HCT116 (cell line): ENCODE results near the gene CCDC134. TPM values are rescaled to one million over a fixed set of nuclear protein-coding genes. Genes with fewer than 3 reads are reported as not detected.

Experiments
- ATAC-seq: fragments of 200-7000 bp; cut with Tn5 transposase; 2 replicates; pipeline ENCODE4 v1.9.1; 2020; ENCODE audit warnings: mild to moderate bottlenecking, moderate library complexity
- BruUV-seq: library from RNA; stranded (reverse); fragments of 400-500 nt; replicated peaks from 2 replicates; lab custom pipeline; 2021; lab: Mats Ljungman, UMichigan
- CTCF ChIA-PET: fragments of 300-600 bp; sonication (Branson Sonifier 250); formaldehyde crosslinking; loops from one replicate; lab custom pipeline; 2021; ENCODE audit warnings: antibody characterized with exemption; lab: Charles Lee
- POLR2A ChIA-PET: fragments of 300-600, 350-600 bp; sonication (Branson Sonifier 250); formaldehyde crosslinking; loops from one replicate; lab custom pipeline; 2021; ENCODE audit warnings: antibody characterized with exemption; lab: Charles Lee
- RAD21 ChIA-PET, 2 experiments: fragments of 300-600 bp; sonication (Branson Sonifier 250); formaldehyde crosslinking; loops; one replicate each; lab custom pipeline; 2023; ENCODE audit warnings: low total read pairs in 2 of 2; ENCODE audit not compliant: uncharacterized antibody in 2 of 2, unreplicated experiment in 2 of 2, low non-redundant PET in 1 of 2; lab: Charles Lee
- DNase-seq: peaks from one replicate; pipeline ENCODE4 v3.0.0-alpha.2; 2010; ENCODE audit warnings: low read depth, low spot score
- H2AFZ ChIP-seq: fragments of 200-600 bp; shearing (Covaris generic), sonication (generic); 2 replicates; pipeline ENCODE4 v1.6.1; 2017; ENCODE audit warnings: low read depth, mixed run types, mixed read lengths, antibody characterized with exemption, low read length; ENCODE audit not compliant: poor library complexity, severe bottlenecking
- H3K27ac ChIP-seq: 2 replicates; pipeline ENCODE4 v1.5.1; 2012; ENCODE audit warnings: low read depth, low read length
- H3K27me3 ChIP-seq: fragments of 200-600 bp; sonication (generic); 2 replicates; pipeline ENCODE4 v1.6.1; 2016; ENCODE audit warnings: mixed run types, low read length, mixed read lengths; ENCODE audit not compliant: insufficient read depth
- H3K36me3 ChIP-seq, 2 experiments: fragments of 200-500 bp in 1 of 2; fragments of 200-600 bp in 1 of 2; sonication (Bioruptor generic) in 1 of 2; sonication (generic) in 1 of 2; 2 replicates each; pipeline versions ENCODE4 v1.5.1 to v1.6.1; 2014 to 2016; ENCODE audit warnings: low read length in 2 of 2, inconsistent platforms in 1 of 2, mixed read lengths in 1 of 2, mixed run types in 1 of 2; ENCODE audit not compliant: insufficient read depth in 2 of 2, control insufficient read depth in 1 of 2
- H3K4me1 ChIP-seq, 2 experiments: fragments of 200-600 bp in 1 of 2; sonication (generic) in 1 of 2; 2 replicates each; pipeline versions ENCODE4 v1.5.1 to v1.6.1; 2012 to 2017; ENCODE audit warnings: low read length in 2 of 2, inconsistent platforms in 1 of 2, mild to moderate bottlenecking in 1 of 2, mixed read lengths in 1 of 2, mixed run types in 1 of 2, moderate library complexity in 1 of 2; ENCODE audit not compliant: insufficient read depth in 2 of 2, control insufficient read depth in 1 of 2
- H3K4me2 ChIP-seq: fragments of 200-600 bp; sonication (generic); 2 replicates; pipeline ENCODE4 v1.6.1; 2017; ENCODE audit warnings: mixed run types, low read length, mixed read lengths
- H3K4me3 ChIP-seq, 2 experiments: fragments of 200-600 bp in 1 of 2; sonication (generic) in 1 of 2; replicated peaks in 1 of 2; 2 replicates each; pipeline ENCODE4 v1.5.1; 2011 to 2016; ENCODE audit warnings: low read length in 2 of 2, control low read depth in 1 of 2, low read depth in 1 of 2, mild to moderate bottlenecking in 1 of 2, mixed read lengths in 1 of 2, mixed run types in 1 of 2
- H3K79me2 ChIP-seq: fragments of 200-600 bp; sonication (generic); 2 replicates; pipeline ENCODE4 v1.6.1; 2017; ENCODE audit warnings: mild to moderate bottlenecking, mixed run types, low read length, moderate library complexity, mixed read lengths; ENCODE audit not compliant: insufficient read depth
- H3K9ac ChIP-seq: fragments of 200-600 bp; sonication (generic); 2 replicates; pipeline ENCODE4 v1.6.1; 2016; ENCODE audit warnings: low read length, mixed read lengths
- H3K9me2 ChIP-seq: fragments of 200-600 bp; sonication (generic), shearing (Covaris generic); 2 replicates; pipeline ENCODE4 v1.6.1; 2017; ENCODE audit warnings: mixed run types, mild to moderate bottlenecking, moderate library complexity; ENCODE audit not compliant: insufficient read depth
- H3K9me3 ChIP-seq, 2 experiments: fragments of 200-500 bp in 1 of 2; fragments of 200-600 bp in 1 of 2; sonication (Bioruptor generic) in 1 of 2; sonication (generic) in 1 of 2; 2 replicates each; pipeline ENCODE4 v1.6.1; 2014 to 2017; ENCODE audit warnings: low read length in 2 of 2, mixed read lengths in 2 of 2, inconsistent platforms in 1 of 2, low read depth in 1 of 2, mild to moderate bottlenecking in 1 of 2, mixed run types in 1 of 2, moderate library complexity in 1 of 2; ENCODE audit not compliant: control insufficient read depth in 1 of 2, insufficient read depth in 1 of 2
- H4K20me1 ChIP-seq: fragments of 200-600 bp; sonication (generic), shearing (Covaris generic); 2 replicates; pipeline ENCODE4 v1.6.1; 2017; ENCODE audit warnings: mixed run types, mild to moderate bottlenecking, moderate library complexity; ENCODE audit not compliant: insufficient read depth
- EGR1 ChIP-seq: IDR thresholded peaks from 2 replicates; pipeline ENCODE4 v1.6.1; 2012; ENCODE audit warnings: low read depth
- ELF1 ChIP-seq: IDR thresholded peaks from 2 replicates; pipeline ENCODE4 v1.6.1; 2012; ENCODE audit warnings: low read depth, borderline replicate concordance
- EZH2 ChIP-seq: fragments of 200-600 bp; sonication (generic); IDR thresholded peaks from 2 replicates; pipeline ENCODE4 v1.6.1; 2017; ENCODE audit warnings: antibody characterized with exemption, mixed run types
- JUND ChIP-seq: IDR thresholded peaks from 2 replicates; pipeline ENCODE4 v1.6.1; 2012
- POLR2A ChIP-seq: IDR thresholded peaks from 2 replicates; pipeline ENCODE4 v1.7.0; 2011; ENCODE audit warnings: borderline replicate concordance; ENCODE audit not compliant: insufficient read depth, insufficient read length; ENCODE audit errors: extremely low read depth
- POLR2AphosphoS5 ChIP-seq: IDR thresholded peaks from 2 replicates; pipeline ENCODE4 v1.6.1; 2011; ENCODE audit warnings: mild to moderate bottlenecking, low read depth, low read length, moderate library complexity
- RAD21 ChIP-seq: IDR thresholded peaks from 2 replicates; pipeline ENCODE4 v1.6.1; 2012; ENCODE audit warnings: low read depth, mild to moderate bottlenecking
- SIN3A ChIP-seq: IDR thresholded peaks from 2 replicates; pipeline ENCODE4 v1.6.1; 2012; ENCODE audit warnings: low read depth
- SP1 ChIP-seq: IDR thresholded peaks from 2 replicates; pipeline ENCODE4 v1.6.1; 2012; ENCODE audit warnings: low read depth
- SRF ChIP-seq: IDR thresholded peaks from 2 replicates; pipeline ENCODE4 v1.6.1; 2012; ENCODE audit warnings: low read depth
- TCF7L2 ChIP-seq: IDR thresholded peaks from 2 replicates; pipeline ENCODE4 v1.7.0; 2011; ENCODE audit warnings: borderline replicate concordance, inconsistent platforms; ENCODE audit not compliant: insufficient read depth, insufficient read length; ENCODE audit errors: extremely low read depth
- YY1 ChIP-seq: IDR thresholded peaks from 2 replicates; pipeline ENCODE4 v1.6.1; 2011; ENCODE audit warnings: low read length, low read depth, moderate library complexity, mild to moderate bottlenecking; ENCODE audit not compliant: insufficient replicate concordance; ENCODE audit errors: extremely low read depth
- ZFX ChIP-seq: fragments of 450-650 bp; IDR thresholded peaks from 2 replicates; pipeline ENCODE4 v1.6.1; 2017
- ZNF274 ChIP-seq: fragments of 200-500 bp; sonication (Bioruptor generic); IDR thresholded peaks from 2 replicates; pipeline ENCODE4 v1.6.1; 2014; ENCODE audit warnings: mild to moderate bottlenecking, low read depth, low read length, inconsistent platforms
- intact Hi-C: fragments of 100-400 bp; cut with micrococcal nuclease; formaldehyde crosslinking; loops from 2 replicates; pipeline ENCODE4 v1.10.0; 2022
- total RNA-seq: library from RNA; stranded (reverse); gene quantifications from one replicate; pipeline ENCODE4 v1.2.1, GENCODE V29; 2021; ENCODE audit not compliant: unreplicated experiment
- TF ChIP-seq, protein P1 (sequence below): IDR thresholded peaks from 2 replicates; pipeline ENCODE4 v1.6.1; 2012; ENCODE audit warnings: low read depth

Gene CCDC134
- total RNA-seq, 1 experiment from 2014 or later = 15.8 TPM

DNA sequence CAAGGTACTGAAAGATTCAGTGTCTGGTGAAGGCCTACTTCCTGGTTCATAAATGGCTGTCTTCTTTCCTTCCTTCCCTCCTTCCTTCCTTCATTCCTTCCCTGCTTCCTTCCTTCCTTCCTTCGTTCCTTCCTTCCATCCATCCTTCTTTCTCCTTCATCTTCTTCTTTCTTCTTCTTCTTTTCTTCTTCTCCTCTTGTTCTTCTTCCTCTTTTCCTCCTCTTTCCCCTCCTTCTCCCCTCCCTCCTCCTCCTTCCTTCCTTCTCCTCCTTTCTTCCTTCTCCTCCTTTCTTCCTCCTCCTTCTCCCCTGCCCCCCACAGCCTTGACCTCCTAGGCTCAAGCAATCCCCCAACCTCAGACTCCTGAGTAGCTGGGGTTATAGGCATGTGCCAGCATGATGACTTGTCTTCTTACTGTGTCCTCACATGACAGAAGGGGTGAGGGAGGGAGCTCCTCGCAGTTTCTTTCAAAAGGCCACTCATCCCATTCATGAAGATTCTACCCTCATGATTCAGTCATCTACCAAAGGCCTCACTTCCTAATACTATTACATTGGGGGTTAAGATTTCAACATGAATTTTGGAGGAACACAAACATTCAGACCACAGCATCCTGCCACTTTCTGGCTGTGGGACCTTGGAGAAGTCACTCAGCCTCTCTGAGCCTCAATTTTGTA, 22.6 kb upstream of the CCDC134 start:
- H2AFZ ChIP-seq = no peak overlapping the region
- H3K79me2 ChIP-seq = no peaks in the 10 kb centered on the region
- no TSS peak for BruUV-seq
- no peaks in the 10 kb centered on the region for H3K9me3 ChIP-seq
- peaks cover 0 to 13% of the 10 kb centered on the region in 2 experiments; a peak in 2 of 4 replicates for H3K4me1 ChIP-seq
- no peak overlapping the region for H3K9ac ChIP-seq
- H4K20me1 ChIP-seq = no peaks in the 10 kb centered on the region
- ATAC-seq (no peak), DNase-seq (no peak)
- TF ChIP-seq POLR2AphosphoS5 (no peak), POLR2A (no peak), YY1 (no peak), JUND (no peak), SP1 (no peak), EGR1 (no peak), ZNF274 (no peak), SRF (no peak), TCF7L2 (no peak), ELF1 (no peak), SIN3A (no peak), RAD21 (no peak), EZH2 (no peak), ZFX (no peak)
- TF ChIP-seq, protein P1, sequence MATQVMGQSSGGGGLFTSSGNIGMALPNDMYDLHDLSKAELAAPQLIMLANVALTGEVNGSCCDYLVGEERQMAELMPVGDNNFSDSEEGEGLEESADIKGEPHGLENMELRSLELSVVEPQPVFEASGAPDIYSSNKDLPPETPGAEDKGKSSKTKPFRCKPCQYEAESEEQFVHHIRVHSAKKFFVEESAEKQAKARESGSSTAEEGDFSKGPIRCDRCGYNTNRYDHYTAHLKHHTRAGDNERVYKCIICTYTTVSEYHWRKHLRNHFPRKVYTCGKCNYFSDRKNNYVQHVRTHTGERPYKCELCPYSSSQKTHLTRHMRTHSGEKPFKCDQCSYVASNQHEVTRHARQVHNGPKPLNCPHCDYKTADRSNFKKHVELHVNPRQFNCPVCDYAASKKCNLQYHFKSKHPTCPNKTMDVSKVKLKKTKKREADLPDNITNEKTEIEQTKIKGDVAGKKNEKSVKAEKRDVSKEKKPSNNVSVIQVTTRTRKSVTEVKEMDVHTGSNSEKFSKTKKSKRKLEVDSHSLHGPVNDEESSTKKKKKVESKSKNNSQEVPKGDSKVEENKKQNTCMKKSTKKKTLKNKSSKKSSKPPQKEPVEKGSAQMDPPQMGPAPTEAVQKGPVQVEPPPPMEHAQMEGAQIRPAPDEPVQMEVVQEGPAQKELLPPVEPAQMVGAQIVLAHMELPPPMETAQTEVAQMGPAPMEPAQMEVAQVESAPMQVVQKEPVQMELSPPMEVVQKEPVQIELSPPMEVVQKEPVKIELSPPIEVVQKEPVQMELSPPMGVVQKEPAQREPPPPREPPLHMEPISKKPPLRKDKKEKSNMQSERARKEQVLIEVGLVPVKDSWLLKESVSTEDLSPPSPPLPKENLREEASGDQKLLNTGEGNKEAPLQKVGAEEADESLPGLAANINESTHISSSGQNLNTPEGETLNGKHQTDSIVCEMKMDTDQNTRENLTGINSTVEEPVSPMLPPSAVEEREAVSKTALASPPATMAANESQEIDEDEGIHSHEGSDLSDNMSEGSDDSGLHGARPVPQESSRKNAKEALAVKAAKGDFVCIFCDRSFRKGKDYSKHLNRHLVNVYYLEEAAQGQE = no peak
- RAD21 ChIA-PET = no interaction called here
- no peaks in the 10 kb centered on the region for H3K36me3 ChIP-seq
- intact Hi-C loops = no loop called here
- H3K9me2 ChIP-seq = no peaks in the 10 kb centered on the region
- H3K27ac ChIP-seq = no peak overlapping the region
- H3K4me3 ChIP-seq = no peak overlapping the region
- H3K27me3 ChIP-seq = no peaks in the 10 kb centered on the region
- no peak overlapping the region for H3K4me2 ChIP-seq
- CTCF ChIA-PET = no interaction called here
- POLR2A ChIA-PET = no interaction called here
